OCI-LY3 (cell line): ENCODE measurements around the gene MBD3L2.

Source experiments
- H2AFZ ChIP-seq: fragments of 200-600, 300-600 bp; shearing (Covaris generic); 2 replicates; pipeline ENCODE4 v1.6.0; 2014; ENCODE audit warnings: antibody characterized with exemption, low read depth, low read length
- H3K27ac ChIP-seq: fragments of 200-600, 300-600 bp; sonication (generic); 2 replicates; pipeline ENCODE4 v1.5.1; 2014; ENCODE audit warnings: mild to moderate bottlenecking, low read length, moderate library complexity, mixed read lengths
- H3K27me3 ChIP-seq: fragments of 200-600, 300-600 bp; sonication (generic); 2 replicates; pipeline ENCODE4 v1.6.1; 2014; ENCODE audit warnings: low read depth, low read length, mixed read lengths
- H3K36me3 ChIP-seq: fragments of 200-600, 300-600 bp; sonication (generic); replicated peaks from 2 replicates; pipeline ENCODE3; 2014; ENCODE audit warnings: low read depth, low read length, mixed read lengths
- H3K4me1 ChIP-seq: fragments of 300-600, 200-600 bp; sonication (generic); 2 replicates; pipeline ENCODE4 v1.6.1; 2014; ENCODE audit warnings: low read length, mixed read lengths
- H3K4me2 ChIP-seq: fragments of 200-600, 300-600 bp; sonication (generic); 2 replicates; pipeline ENCODE4 v1.6.1; 2014; ENCODE audit warnings: low read length, mixed read lengths
- H3K4me3 ChIP-seq: fragments of 300-600, 200-600 bp; sonication (generic); 2 replicates; pipeline ENCODE4 v1.5.1; 2014; ENCODE audit warnings: antibody characterized with exemption, mild to moderate bottlenecking, low read length, moderate library complexity
- H3K79me2 ChIP-seq: fragments of 300-600, 200-600 bp; shearing (Covaris generic); 2 replicates; pipeline ENCODE4 v1.6.1; 2014; ENCODE audit warnings: mild to moderate bottlenecking, low read length, mixed read lengths
- H3K9ac ChIP-seq: fragments of 300-600, 200-600 bp; shearing (Covaris generic); 2 replicates; pipeline ENCODE4 v1.6.0; 2014; ENCODE audit warnings: mild to moderate bottlenecking, low read length, moderate library complexity
- H3K9me3 ChIP-seq: fragments of 200-600, 300-600 bp; shearing (Covaris generic); 2 replicates; pipeline ENCODE4 v1.6.1; 2014; ENCODE audit warnings: low read length, mixed read lengths; ENCODE audit not compliant: insufficient read depth
- H4K20me1 ChIP-seq: fragments of 200-600, 300-600 bp; sonication (generic); 2 replicates; pipeline ENCODE4 v1.6.1; 2016; ENCODE audit warnings: low read length, mixed read lengths; ENCODE audit not compliant: insufficient read depth
- CTCF ChIP-seq: fragments of 200-600, 300-600 bp; sonication (generic); IDR thresholded peaks from 2 replicates; pipeline ENCODE4 v1.5.1; 2014; ENCODE audit warnings: antibody characterized with exemption, low read length, low read depth
- EZH2phosphoT487 ChIP-seq: fragments of 200-600 bp; shearing (Covaris generic); IDR thresholded peaks from 2 replicates; pipeline ENCODE4 v1.6.1; 2018; ENCODE audit warnings: antibody characterized with exemption, mixed run types, low read depth

The MBD3L2 gene

GRCh38 chr19:7004313-7004931, 44.7 kb upstream of the MBD3L2 start:
- H4K20me1 ChIP-seq, result no peaks in the 10 kb centered on the region
- no peaks in the 10 kb centered on the region for H3K9me3 ChIP-seq
- no peak overlapping the region for H3K9ac ChIP-seq
- H3K79me2 ChIP-seq, result no peaks in the 10 kb centered on the region
- H2AFZ ChIP-seq, result peak overlapping the region; percentile 85
- H3K27me3 ChIP-seq, result peaks cover 17% of the 10 kb centered on the region
- TF ChIP-seq EZH2phosphoT487, result no peak
- TF ChIP-seq CTCF, result peak; percentile 89
- peaks cover 9% of the 10 kb centered on the region; the same call in 1 of the 2 replicates for H3K4me1 ChIP-seq
- no peak overlapping the region for H3K27ac ChIP-seq
- peak overlapping the region; percentile 69 for H3K4me2 ChIP-seq
- peak overlapping the region; percentile 51; the same call in 1 of the 2 replicates for H3K4me3 ChIP-seq
- no peaks in the 10 kb centered on the region for H3K36me3 ChIP-seq

- H3K4me1 ChIP-seq, result peaks cover 3% of the 10 kb centered on the region; the same call in 1 of the 2 replicates
- no peak overlapping the region for H3K9ac ChIP-seq
- no peak overlapping the region for H3K4me3 ChIP-seq
- H3K27ac ChIP-seq, result no peak overlapping the region
- H2AFZ ChIP-seq, result no peak overlapping the region
- H3K79me2 ChIP-seq, result no peaks in the 10 kb centered on the region
- H4K20me1 ChIP-seq, result no peaks in the 10 kb centered on the region
- H3K9me3 ChIP-seq, result no peaks in the 10 kb centered on the region
- no peaks in the 10 kb centered on the region for H3K36me3 ChIP-seq
- 0 out of 2 replicates have a peak, but pooled peaks cover 3% of the 10 kb centered on the region for H3K27me3 ChIP-seq
- H3K4me2 ChIP-seq, result no peak overlapping the region
- TF ChIP-seq EZH2phosphoT487, result no peak
- TF ChIP-seq CTCF, result no peak
These were observed 42.9 kb upstream of the MBD3L2 start for GRCh38 chr19:7006135-7006704.

GRCh38 chr19:7007859-7008258, 41.3 kb upstream of the MBD3L2 start:
- TF ChIP-seq EZH2phosphoT487 (no peak), CTCF (no peak)
- H3K4me3 ChIP-seq, result no peak overlapping the region
- no peaks in the 10 kb centered on the region for H4K20me1 ChIP-seq
- H3K4me2 ChIP-seq, result no peak overlapping the region
- no peaks in the 10 kb centered on the region for H3K79me2 ChIP-seq
- no peak overlapping the region for H3K9ac ChIP-seq
- H3K27ac ChIP-seq, result no peak overlapping the region
- H2AFZ ChIP-seq, result no peak overlapping the region
- H3K4me1 ChIP-seq, result peaks cover 3% of the 10 kb centered on the region; the same call in 1 of the 2 replicates
- H3K27me3 ChIP-seq, result 0 out of 2 replicates have a peak, but pooled peaks cover 3% of the 10 kb centered on the region
- H3K9me3 ChIP-seq, result no peaks in the 10 kb centered on the region
- H3K36me3 ChIP-seq, result no peaks in the 10 kb centered on the region

GRCh38 chr19:7010722-7011593, 38.2 kb upstream of the MBD3L2 start:
- Histone ChIP-seq H3K27ac (no peak overlapping the region), H3K9me3 (no peaks in the 10 kb centered on the region), H3K4me3 (no peak overlapping the region), H3K4me1 (peaks cover 5% of the 10 kb centered on the region; the same call in 1 of the 2 replicates), H3K36me3 (no peaks in the 10 kb centered on the region), H4K20me1 (no peaks in the 10 kb centered on the region), H3K4me2 (no peak overlapping the region), H3K79me2 (no peaks in the 10 kb centered on the region), H3K27me3 (0 out of 2 replicates have a peak, but pooled peaks cover 5% of the 10 kb centered on the region), H3K9ac (no peak overlapping the region), H2AFZ (no peak overlapping the region)
- TF ChIP-seq EZH2phosphoT487 (no peak), CTCF (no peak)
